ENCODE data around the gene SCMH1.
"Not testable (repeated sequence)": the region's sequence is repeated elsewhere in the genome, so short reads cannot be mapped to it uniquely, and the experiment has no call there.

Gene SCMH1

GRCh38 chr1:41246568-41246967 lies 4.5 kb upstream of the SCMH1 start:
- DNase-seq, result no peak

GRCh38 chr1:41245659-41246058 lies 3.6 kb upstream of the SCMH1 start:
- no peak for DNase-seq

GRCh38 chr1:41243079-41243385 lies 926 bp upstream of the SCMH1 start:
- DNase-seq, result no peak

GRCh38 chr1:41242342-41243078 lies 404 bp upstream of the SCMH1 start:
- DNase-seq, result no peak

- DNase-seq, result no peak
Observed at GRCh38 chr1:41241354-41241748, 755 bp downstream of the SCMH1 start.

GRCh38 chr1:41240781-41241353 lies 1.2 kb downstream of the SCMH1 start:
- no peak for DNase-seq

- DNase-seq, result no peak
Observed at GRCh38 chr1:41239988-41240610, 2.0 kb downstream of the SCMH1 start.

- DNase-seq, result no peak
Observed at GRCh38 chr1:41238311-41238988, 3.7 kb downstream of the SCMH1 start.

- DNase-seq, result no peak
Observed at GRCh38 chr1:41236781-41237180, 5.3 kb downstream of the SCMH1 start.

GRCh38 chr1:41235893-41236292 lies 6.2 kb downstream of the SCMH1 start:
- DNase-seq, result no peak

GRCh38 chr1:41233708-41234107 lies 8.4 kb downstream of the SCMH1 start:
- DNase-seq, result no peak

- DNase-seq, result no peak
Observed at GRCh38 chr1:41232305-41232704, 9.8 kb downstream of the SCMH1 start.

- DNase-seq, result no peak
Observed at GRCh38 chr1:41230656-41231055, 11.4 kb downstream of the SCMH1 start.

GRCh38 chr1:41229219-41229618 lies 12.9 kb downstream of the SCMH1 start:
- DNase-seq, result not testable (repeated sequence)

- no peak for DNase-seq
Observed at GRCh38 chr1:41226815-41227434, 15.2 kb downstream of the SCMH1 start.

GRCh38 chr1:41225495-41225894 lies 16.6 kb downstream of the SCMH1 start:
- no peak for DNase-seq

- DNase-seq, result no peak
Observed at GRCh38 chr1:41222496-41222895, 19.6 kb downstream of the SCMH1 start.

- DNase-seq, result no peak
Observed at GRCh38 chr1:41221995-41222394, 20.1 kb downstream of the SCMH1 start.

GRCh38 chr1:41218152-41218551 lies 24.0 kb downstream of the SCMH1 start:
- no peak for DNase-seq

GRCh38 chr1:41217441-41217840 lies 24.7 kb downstream of the SCMH1 start:
- DNase-seq, result no peak

- DNase-seq, result no peak
Observed at GRCh38 chr1:41215623-41216022, 26.5 kb downstream of the SCMH1 start.

- DNase-seq, result no peak
Observed at GRCh38 chr1:41213341-41213740, 28.8 kb downstream of the SCMH1 start.

GRCh38 chr1:41211608-41212007 lies 30.5 kb downstream of the SCMH1 start:
- not testable (repeated sequence) for DNase-seq

All from effector CD8-positive, alpha-beta T cell (primary cell).